GM19372 (cell line): ENCODE measurements around the gene ADGRF1.
"Not testable (repeated sequence)": the region's sequence is repeated elsewhere in the genome, so short reads cannot be mapped to it uniquely, and the experiment has no call there.

Experiments used
- ATAC-seq: cut with Tn5 transposase; IDR thresholded peaks from one replicate; pipeline ENCODE4 v1.9.1; 2021; ENCODE audit warnings: mild to moderate bottlenecking, low read depth, moderate library complexity; ENCODE audit not compliant: unreplicated experiment

ADGRF1 gene

GRCh38 chr6:47042275-47042791 lies at the start of gene ADGRF1:
Gene ADGRF1, minus strand, starts transcription at chr6:47042332. Its CDS starts 13,271 bp downstream, at chr6:47029061.
- no peak for ATAC-seq

GRCh38 chr6:47090881-47091280 lies 48.7 kb upstream of the ADGRF1 start:
- ATAC-seq: no peak

- not testable (repeated sequence) for ATAC-seq
Measured at GRCh38 chr6:47089473-47089872, 47.3 kb upstream of the ADGRF1 start.

- ATAC-seq: no peak
Measured at GRCh38 chr6:47086051-47086770, 44.1 kb upstream of the ADGRF1 start.

GRCh38 chr6:47084610-47085009 lies 42.5 kb upstream of the ADGRF1 start:
- no peak for ATAC-seq

- ATAC-seq: no peak
Measured at GRCh38 chr6:47083586-47084047, 41.5 kb upstream of the ADGRF1 start.

GRCh38 chr6:47080083-47080596 lies 38.0 kb upstream of the ADGRF1 start:
- no peak for ATAC-seq

GRCh38 chr6:47079638-47080037 lies 37.5 kb upstream of the ADGRF1 start:
- ATAC-seq: no peak

- no peak for ATAC-seq
Measured at GRCh38 chr6:47078991-47079390, 36.9 kb upstream of the ADGRF1 start.

- no peak for ATAC-seq
Measured at GRCh38 chr6:47076422-47077344, 34.6 kb upstream of the ADGRF1 start.

- no peak for ATAC-seq
Measured at GRCh38 chr6:47075741-47076421, 33.7 kb upstream of the ADGRF1 start.

GRCh38 chr6:47075168-47075567 lies 33.0 kb upstream of the ADGRF1 start:
- ATAC-seq: no peak

- no peak for ATAC-seq
Measured at GRCh38 chr6:47073125-47074110, 31.3 kb upstream of the ADGRF1 start.

- ATAC-seq: no peak
Measured at GRCh38 chr6:47072667-47073066, 30.5 kb upstream of the ADGRF1 start.

- ATAC-seq: no peak
Measured at GRCh38 chr6:47071681-47072080, 29.5 kb upstream of the ADGRF1 start.

GRCh38 chr6:47070461-47070860 lies 28.3 kb upstream of the ADGRF1 start:
- ATAC-seq: no peak

- no peak for ATAC-seq
Measured at GRCh38 chr6:47069156-47069555, 27.0 kb upstream of the ADGRF1 start.

- ATAC-seq: no peak
Measured at GRCh38 chr6:47066418-47066817, 24.3 kb upstream of the ADGRF1 start.

- ATAC-seq: no peak
Measured at GRCh38 chr6:47064274-47064673, 22.1 kb upstream of the ADGRF1 start.
